Erythroblast (primary cell): ENCODE measurements around the gene PRKG1.
"Not testable (repeated sequence)": the region's sequence is repeated elsewhere in the genome, so short reads cannot be mapped to it uniquely, and the experiment has no call there.

Experiments used
- DNase-seq, 2 experiments: peaks; one replicate each; lab custom pipeline; 2025; lab: John Stamatoyannopoulos, UW
- GATA1 ChIP-seq: IDR thresholded peaks from 2 replicates; pipeline ENCODE4 v1.6.1; 2011; ENCODE audit warnings: low read depth, mild to moderate bottlenecking, control low read depth, low read length, moderate library complexity
- POLR2A ChIP-seq: IDR thresholded peaks from 2 replicates; pipeline ENCODE4 v1.6.1; 2011; ENCODE audit warnings: mild to moderate bottlenecking, low read length

PRKG1 gene

DNA sequence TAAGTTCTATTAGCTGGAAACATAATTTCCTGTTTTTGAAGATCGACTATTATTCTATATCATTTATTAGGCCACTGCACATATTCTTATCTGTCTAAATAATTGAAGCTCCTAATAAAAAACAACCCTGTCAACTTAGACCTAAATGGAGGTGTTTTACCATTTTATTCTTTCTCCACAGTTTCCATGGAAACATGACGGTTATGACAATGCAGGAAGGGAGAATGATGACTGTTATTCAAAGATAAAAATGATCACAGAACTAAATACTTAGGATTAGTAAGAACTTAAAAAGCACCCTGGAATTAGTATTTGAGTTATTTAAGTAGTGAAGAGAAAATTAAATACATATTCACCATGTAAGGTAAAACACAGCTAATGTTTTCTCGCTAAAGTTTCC, 1119.9 kb downstream of the PRKG1 start:
- TF ChIP-seq POLR2A (no peak), GATA1 (no peak)
- DNase-seq: no peak

DNA sequence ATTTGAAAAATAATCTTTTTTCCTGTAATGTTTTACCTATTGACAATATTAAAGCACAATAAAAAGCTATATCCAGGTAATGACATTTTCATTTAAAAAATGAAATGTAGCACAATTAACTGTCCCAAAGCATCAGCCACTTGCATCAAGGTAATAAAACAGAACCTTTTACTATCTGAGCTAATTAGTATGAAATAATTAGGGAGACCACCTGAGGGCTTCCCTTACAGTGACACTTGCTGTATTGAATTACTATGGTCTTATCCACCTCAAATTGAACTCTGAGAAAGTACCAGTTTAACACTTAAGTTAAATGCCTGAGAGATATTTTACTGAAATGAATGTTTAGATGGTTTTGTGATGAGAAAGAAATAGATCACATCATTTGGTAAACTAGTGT, 1120.4 kb downstream of the PRKG1 start:
- TF ChIP-seq POLR2A (no peak), GATA1 (no peak)
- no peak for DNase-seq

DNA sequence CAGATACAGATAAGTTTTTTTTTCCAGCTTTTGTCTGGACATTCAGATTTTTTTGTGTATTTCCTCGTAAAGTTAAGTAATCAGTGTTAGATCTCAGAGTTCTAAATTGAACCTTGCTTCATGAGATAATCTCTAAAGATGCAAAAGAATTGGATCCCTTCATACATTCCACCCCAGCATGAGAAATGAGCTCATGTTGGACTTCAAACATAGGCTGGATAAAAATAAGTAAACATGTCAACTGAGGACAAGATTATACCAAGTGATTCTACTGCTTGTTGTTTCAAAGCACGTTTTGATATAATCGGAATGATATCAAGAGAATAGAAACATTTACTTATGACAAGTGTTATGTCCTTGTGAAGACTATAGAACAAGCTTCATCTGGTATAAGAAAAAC, 1122.8 kb downstream of the PRKG1 start:
- TF ChIP-seq GATA1 (no peak), POLR2A (no peak)
- no peak for DNase-seq

DNA sequence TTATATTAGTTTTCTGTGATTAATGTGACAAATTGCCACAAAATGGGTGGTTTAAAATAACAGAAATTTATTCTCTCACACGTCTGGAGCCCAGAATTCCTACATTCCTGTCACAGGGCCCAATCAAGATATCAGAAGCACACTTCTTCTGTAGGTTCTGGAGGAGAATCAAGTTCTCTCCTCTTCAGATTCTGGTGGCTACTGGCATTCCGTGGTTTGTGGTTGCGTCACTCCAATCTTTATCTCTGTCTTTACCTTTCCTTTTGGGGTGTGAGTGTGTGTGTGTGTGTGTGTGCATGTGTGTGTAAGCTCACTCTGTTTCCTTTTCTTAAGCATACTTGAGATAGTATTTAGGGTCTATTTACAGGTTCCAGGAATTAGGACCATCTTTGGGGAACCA, 1124.3 kb downstream of the PRKG1 start:
- DNase-seq: no peak
- TF ChIP-seq POLR2A (no peak), GATA1 (no peak)

DNA sequence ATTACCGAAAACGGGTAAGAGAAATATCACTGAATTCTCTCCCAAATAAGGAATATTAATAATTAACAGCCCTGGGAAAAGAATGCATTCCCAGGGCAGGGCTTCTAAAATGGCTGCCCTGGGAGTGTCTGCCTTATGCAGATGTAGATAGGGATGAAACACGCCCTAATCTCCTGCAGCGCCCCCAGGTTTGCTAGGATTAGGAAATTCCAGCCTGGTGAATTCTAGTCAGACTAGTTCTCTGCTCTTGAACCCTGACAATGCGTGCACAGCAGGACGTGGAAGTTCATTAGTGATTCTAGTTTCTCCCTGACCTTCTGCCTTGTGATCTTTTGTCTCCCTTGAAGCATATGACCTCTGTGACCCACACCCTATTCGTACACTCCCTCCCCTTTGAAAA, 1130.6 kb downstream of the PRKG1 start:
- not testable (repeated sequence) for DNase-seq

DNA sequence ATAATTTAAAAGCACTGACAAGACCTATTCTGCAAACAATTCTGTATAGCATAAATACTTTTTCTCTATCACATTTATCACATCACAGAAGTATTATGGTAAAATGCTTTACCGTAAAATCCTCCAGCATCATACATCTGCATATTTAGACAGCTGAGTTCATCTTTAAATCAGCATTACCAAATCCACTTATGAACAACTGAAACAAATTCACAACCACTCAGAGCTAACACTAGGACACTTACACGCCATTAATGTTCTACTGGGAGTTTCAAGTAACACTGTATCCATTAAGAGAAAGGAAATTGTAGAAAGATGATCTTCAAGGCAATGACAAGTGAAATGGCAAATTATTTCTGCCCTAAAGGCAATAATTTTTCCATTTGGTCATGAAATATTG, 1134.1 kb downstream of the PRKG1 start:
- no peak for DNase-seq
- TF ChIP-seq GATA1: no peak
- no peak for TF ChIP-seq POLR2A

DNA sequence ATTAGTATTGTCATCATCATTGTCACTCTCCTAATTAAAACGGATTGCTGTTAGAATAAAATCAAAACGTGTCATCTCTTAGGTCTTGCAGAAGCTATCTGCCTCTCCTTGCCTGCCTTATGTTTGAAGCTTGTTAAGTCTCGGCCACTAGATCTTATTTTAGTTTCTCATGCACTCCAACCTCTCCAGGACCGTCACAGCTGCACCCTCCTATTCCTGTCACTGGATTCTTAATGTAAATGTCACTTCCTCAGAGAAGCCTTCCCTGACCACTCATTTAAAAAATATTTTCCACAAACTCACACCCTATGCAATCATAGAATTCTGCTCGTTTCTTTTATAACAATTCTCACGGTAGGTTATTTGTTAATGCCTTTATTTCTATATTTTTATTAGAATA, 1135.9 kb downstream of the PRKG1 start:
- no peak for DNase-seq
- no peak for TF ChIP-seq GATA1
- TF ChIP-seq POLR2A: no peak

DNA sequence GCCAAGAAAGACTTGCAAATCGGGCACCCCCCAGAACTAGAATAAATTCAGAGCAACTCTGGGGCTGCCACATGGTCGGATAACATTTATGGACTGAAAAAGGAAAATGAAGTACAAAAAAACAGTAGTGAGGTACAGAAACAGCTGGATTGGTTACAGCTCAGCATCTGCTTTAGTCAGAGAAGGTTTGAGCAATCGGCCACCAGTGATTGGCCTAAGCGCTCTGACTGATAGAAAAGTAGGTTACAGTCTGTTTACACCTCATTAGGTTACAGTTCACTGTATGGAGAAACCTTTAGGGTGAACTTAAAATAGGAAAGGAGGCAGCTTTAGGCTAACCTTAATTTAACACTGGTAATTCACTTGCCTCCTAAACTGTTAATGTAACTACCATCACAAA, 1137.8 kb downstream of the PRKG1 start:
- no peak for DNase-seq
- TF ChIP-seq GATA1 (no peak), POLR2A (no peak)

DNA sequence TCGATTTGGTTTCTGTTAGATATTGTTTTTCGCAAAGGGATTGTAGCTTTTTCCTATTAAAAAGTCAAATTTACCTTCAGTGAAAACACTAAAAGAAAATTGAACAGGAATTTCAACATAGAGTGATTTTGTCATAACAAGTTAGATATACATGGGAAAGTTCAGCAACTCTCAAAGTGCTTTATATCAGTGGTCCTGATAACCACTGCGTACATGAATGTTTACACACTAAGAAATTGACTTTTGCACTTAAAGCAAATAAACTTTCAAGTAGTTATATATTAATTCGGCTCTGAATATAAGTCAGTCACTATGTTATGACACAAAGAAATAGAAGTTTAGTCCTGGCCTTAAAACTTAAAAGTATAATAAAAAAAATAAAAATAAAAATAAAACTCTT, 1138.5 kb downstream of the PRKG1 start:
- no peak for TF ChIP-seq GATA1
- no peak for TF ChIP-seq POLR2A
- no peak for DNase-seq

DNA sequence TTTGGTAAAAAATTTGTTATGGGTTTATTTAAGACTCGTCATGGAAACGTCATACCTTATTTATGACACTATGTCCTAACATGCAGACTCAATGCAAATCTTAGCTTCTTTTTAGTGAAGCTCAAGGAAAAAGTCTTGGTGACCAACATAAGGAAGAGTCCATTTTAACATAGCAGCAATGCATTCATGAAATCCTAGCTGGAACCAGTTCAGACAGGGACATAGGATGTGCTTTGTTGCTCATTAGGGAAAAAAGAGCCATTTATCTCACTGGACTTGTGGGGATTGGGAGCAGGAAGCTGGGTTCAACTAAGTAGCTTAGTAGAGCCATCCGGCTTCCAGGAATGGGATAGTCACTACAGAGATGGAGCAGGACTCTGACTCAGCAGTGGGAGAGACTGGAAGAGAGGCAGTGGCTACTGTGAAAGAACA, 1139.0 kb downstream of the PRKG1 start:
- no peak for TF ChIP-seq POLR2A
- TF ChIP-seq GATA1: no peak
- DNase-seq: no peak

DNA sequence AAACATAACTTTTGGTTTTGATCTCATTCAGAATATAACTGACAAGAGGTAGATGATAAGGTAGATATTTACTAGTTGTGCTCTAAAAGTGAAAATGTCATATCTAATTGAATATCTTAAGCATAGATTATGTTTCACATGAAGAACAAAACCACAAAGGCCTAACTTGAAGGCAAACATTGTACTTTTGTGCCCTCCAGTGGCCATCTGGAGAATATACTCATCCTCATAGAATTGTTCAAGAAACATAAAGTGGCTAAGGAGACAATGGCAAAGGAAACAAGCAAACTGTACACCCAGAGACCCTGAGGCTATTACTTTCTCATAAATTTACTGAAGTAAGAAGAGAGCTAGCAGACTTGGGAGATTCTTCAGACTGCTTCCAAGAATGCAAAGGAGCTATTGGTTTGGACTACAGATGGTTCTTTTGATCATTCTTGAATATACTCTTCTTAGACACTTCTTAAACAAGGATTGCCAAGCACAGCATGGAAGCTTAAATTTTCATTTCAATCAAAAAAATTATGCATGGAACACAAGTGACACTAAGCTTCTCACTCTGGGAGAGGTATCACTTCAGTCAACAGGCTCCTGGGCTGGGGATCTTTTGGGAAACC, 1141.6 kb downstream of the PRKG1 start:
- no peak for TF ChIP-seq GATA1
- no peak for TF ChIP-seq POLR2A
- DNase-seq: peak; percentile 51 to 68

DNA sequence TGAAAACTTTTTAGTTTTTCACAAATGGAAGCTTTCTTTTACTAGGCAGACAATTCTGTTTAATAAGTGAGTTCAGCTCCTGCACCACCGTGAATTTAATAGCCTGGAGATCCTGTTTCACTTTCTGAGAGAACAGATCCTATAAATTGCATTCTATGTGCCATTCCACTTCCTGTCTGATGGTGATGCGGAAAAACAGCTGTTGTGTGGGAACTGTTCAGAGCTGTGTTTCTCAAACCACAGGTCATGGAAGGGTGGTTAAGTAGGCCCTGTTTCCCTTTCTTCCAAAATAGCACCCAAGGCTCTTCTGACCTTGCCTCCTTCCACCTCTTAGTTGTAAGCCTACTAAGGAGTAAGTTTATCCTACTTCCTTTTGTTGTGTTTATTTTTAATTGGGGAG, 1142.6 kb downstream of the PRKG1 start:
- TF ChIP-seq GATA1 (no peak), POLR2A (no peak)
- DNase-seq: no peak

DNA sequence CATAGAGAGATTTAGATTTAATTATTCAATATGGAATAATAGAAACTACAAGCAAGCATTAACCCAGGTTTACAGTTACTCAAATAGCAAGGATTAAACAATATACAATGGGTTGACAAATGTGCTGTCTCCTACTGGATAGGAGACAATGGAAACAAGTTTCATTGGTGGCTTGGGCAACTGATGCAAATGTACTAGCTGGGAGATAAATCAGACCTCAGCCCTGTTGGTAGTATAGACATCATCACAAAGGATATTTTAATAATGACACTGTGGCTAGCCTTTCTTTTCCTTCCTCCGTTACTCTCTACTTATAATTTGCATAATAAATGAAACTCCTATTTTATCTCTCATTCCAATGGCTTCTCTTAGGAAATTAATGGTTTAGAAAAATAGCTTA, 1143.2 kb downstream of the PRKG1 start:
- no peak for TF ChIP-seq POLR2A
- no peak for TF ChIP-seq GATA1
- no peak for DNase-seq

DNA sequence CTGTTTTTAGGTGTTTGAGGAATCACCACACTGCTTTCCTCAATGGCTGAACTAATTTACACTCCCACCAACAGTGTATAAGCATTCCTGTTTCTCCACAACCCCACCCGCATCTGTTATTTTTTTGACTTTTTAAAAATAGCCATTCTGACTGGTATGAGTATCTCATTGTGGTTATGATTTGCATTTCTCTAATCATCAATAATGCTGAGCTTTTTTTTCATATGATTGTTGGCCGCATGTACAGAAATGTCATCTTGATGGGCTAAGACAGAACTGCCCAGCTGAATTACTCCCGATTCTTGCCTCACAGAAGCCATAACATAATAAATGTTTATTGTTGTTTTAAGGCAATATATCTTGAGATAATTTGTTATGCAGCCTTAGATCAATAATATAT, 1146.7 kb downstream of the PRKG1 start:
- no peak for TF ChIP-seq GATA1
- no peak for TF ChIP-seq POLR2A
- DNase-seq: no peak

DNA sequence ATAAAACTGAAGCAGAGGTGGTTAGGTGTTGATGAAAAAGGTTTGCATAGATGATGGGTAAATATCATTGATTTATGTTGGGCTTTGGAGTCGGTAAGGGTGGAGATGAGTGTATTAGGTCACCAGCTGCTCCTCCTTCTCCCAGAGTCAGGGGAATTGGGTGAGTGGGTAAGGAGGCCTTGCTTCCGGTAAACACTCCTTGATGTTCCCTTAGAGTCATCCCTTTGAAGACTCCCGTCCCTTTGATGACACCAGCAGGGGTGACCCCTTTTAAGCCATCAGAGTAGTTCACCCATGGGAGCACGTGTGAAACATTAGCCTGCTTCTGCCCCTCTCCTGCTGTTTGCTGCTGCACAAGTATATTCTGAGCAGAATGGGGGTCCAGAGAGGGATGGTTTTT, 1147.6 kb downstream of the PRKG1 start:
- no peak for DNase-seq
- TF ChIP-seq GATA1 (no peak), POLR2A (no peak)
